ENCODE data around the gene UPF1. TPM values are rescaled to one million over a fixed set of nuclear protein-coding genes. Genes with fewer than 3 reads are reported as not detected.

Gene UPF1
- total RNA-seq, 3 donors from 2014 or later (not counting 1 experiment from before 2014, with no cell fraction given): 123 to 140 (median 138) TPM

DNA sequence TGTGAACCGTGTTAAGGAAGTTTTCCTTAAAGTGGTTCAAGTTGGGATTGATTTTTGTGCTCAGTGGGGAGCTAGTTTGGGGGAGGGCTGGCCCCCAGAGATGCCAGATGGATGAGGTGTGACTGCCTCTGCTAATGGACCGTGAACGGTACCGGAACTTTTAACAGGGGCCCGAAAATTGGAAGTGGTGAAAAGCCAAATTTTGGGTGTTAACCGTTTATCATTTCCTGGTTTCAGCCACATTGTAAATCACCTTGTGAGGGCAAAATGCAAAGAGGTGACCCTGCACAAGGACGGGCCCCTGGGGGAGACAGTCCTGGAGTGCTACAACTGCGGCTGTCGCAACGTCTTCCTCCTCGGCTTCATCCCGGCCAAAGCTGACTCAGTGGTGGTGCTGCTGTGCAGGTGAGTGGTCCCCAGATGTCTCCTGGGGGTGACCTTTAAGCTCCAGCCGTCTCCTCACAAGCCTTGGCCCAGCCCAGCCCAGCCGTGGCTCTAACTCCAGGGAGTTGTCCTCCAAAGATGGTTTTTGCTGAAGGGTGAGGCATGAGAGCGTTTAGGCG, 18.2 kb downstream of the UPF1 start:
- peak overlapping the region; percentile 70 to 83 for H3K27ac Mint-ChIP-seq
- H3K4me1 Mint-ChIP-seq: peaks cover 35 to 49% of the 10 kb centered on the region in 2 donors
- Histone ChIP-seq H3K36me3 (ENCODE audit: control insufficient read depth, insufficient read depth, low read length) (peaks cover 64% of the 10 kb centered on the region), H3K27ac (ENCODE audit: low read length) (no peak overlapping the region), H3K9me3 (ENCODE audit: control insufficient read depth, insufficient read depth, low read length) (no peaks in the 10 kb centered on the region), H3K4me1 (ENCODE audit: control insufficient read depth, insufficient read depth, low read length) (peaks cover 40% of the 10 kb centered on the region), H3K4me3 (ENCODE audit: low read length) (no peak overlapping the region), H3K27me3 (ENCODE audit: control insufficient read depth, insufficient read depth, low read length) (no peaks in the 10 kb centered on the region)
- H3K36me3 Mint-ChIP-seq: no peaks in the 10 kb centered on the region
- DNase-seq (no peak), ATAC-seq (no peak)
- H3K9me3 Mint-ChIP-seq: no peaks in the 10 kb centered on the region
- H3K4me3 Mint-ChIP-seq: no peak overlapping the region
- WGBS (ENCODE audit: insufficient coverage): 68% methylated on average over 16 of the region's 16 CpGs
- H3K27me3 Mint-ChIP-seq (ENCODE audit: low read depth in 2 of 2): no peaks in the 10 kb centered on the region
- TF ChIP-seq, protein P1, sequence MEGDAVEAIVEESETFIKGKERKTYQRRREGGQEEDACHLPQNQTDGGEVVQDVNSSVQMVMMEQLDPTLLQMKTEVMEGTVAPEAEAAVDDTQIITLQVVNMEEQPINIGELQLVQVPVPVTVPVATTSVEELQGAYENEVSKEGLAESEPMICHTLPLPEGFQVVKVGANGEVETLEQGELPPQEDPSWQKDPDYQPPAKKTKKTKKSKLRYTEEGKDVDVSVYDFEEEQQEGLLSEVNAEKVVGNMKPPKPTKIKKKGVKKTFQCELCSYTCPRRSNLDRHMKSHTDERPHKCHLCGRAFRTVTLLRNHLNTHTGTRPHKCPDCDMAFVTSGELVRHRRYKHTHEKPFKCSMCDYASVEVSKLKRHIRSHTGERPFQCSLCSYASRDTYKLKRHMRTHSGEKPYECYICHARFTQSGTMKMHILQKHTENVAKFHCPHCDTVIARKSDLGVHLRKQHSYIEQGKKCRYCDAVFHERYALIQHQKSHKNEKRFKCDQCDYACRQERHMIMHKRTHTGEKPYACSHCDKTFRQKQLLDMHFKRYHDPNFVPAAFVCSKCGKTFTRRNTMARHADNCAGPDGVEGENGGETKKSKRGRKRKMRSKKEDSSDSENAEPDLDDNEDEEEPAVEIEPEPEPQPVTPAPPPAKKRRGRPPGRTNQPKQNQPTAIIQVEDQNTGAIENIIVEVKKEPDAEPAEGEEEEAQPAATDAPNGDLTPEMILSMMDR (IDR thresholded peaks at IDR 0.05): no peak
- intact Hi-C loops (cut with micrococcal nuclease): loop anchor here (5.0 kb wide), 1 partner anchor 383 kb away; no protein-coding TSS in a partner anchor

- no peak for DNase-seq
Observed at GRCh38 chr19:18850471-18851375, 19.0 kb downstream of the UPF1 start.

GRCh38 chr19:18851673-18852325, 20.0 kb downstream of the UPF1 start:
- Mint-ChIP-seq H3K9me3 (no peaks in the 10 kb centered on the region), H3K27me3 (ENCODE audit: low read depth in 2 of 2) (no peaks in the 10 kb centered on the region), H3K4me1 (peaks cover 27 to 30% of the 10 kb centered on the region in 2 donors), H3K27ac (no peak overlapping the region), H3K4me3 (no peak overlapping the region), H3K36me3 (no peaks in the 10 kb centered on the region)
- TF ChIP-seq, protein P1 (IDR thresholded peaks at IDR 0.05): no peak
- Histone ChIP-seq H3K27ac (ENCODE audit: low read length) (no peak overlapping the region), H3K36me3 (ENCODE audit: control insufficient read depth, insufficient read depth, low read length) (peaks cover 82% of the 10 kb centered on the region), H3K27me3 (ENCODE audit: control insufficient read depth, insufficient read depth, low read length) (no peaks in the 10 kb centered on the region), H3K4me1 (ENCODE audit: control insufficient read depth, insufficient read depth, low read length) (peaks cover 29% of the 10 kb centered on the region), H3K9me3 (ENCODE audit: control insufficient read depth, insufficient read depth, low read length) (no peaks in the 10 kb centered on the region), H3K4me3 (ENCODE audit: low read length) (no peak overlapping the region)
- intact Hi-C loops (cut with micrococcal nuclease): no loop called here
- DNase-seq (no peak), ATAC-seq (no peak)
- WGBS (ENCODE audit: insufficient coverage): 95% methylated on average over 31 of the region's 31 CpGs

More at GRCh38 chr19:18850471-18851375, 19.0 kb downstream of the UPF1 start:
- Histone ChIP-seq H3K27ac (ENCODE audit: low read length) (no peak overlapping the region), H3K4me1 (ENCODE audit: control insufficient read depth, insufficient read depth, low read length) (peaks cover 32% of the 10 kb centered on the region), H3K27me3 (ENCODE audit: control insufficient read depth, insufficient read depth, low read length) (no peaks in the 10 kb centered on the region), H3K4me3 (ENCODE audit: low read length) (no peak overlapping the region), H3K36me3 (ENCODE audit: control insufficient read depth, insufficient read depth, low read length) (peaks cover 71% of the 10 kb centered on the region), H3K9me3 (ENCODE audit: control insufficient read depth, insufficient read depth, low read length) (no peaks in the 10 kb centered on the region)
- TF ChIP-seq, protein P1 (IDR thresholded peaks at IDR 0.05): no peak
- Mint-ChIP-seq H3K27me3 (ENCODE audit: low read depth in 2 of 2) (no peaks in the 10 kb centered on the region), H3K4me1 (peaks cover 29 to 41% of the 10 kb centered on the region in 2 donors), H3K36me3 (no peaks in the 10 kb centered on the region), H3K27ac (no peak overlapping the region), H3K9me3 (no peaks in the 10 kb centered on the region), H3K4me3 (no peak overlapping the region)
- 94% methylated on average over 25 of the region's 27 CpGs for whole genome bisulfite sequencing (ENCODE audit: insufficient coverage)
- intact Hi-C loops (cut with micrococcal nuclease): no loop called here
- ATAC-seq: no peak
